GM03348 (cell line): Measurements from ENCODE around the gene SMIM14.
"Not testable (repeated sequence)": the region's sequence is repeated elsewhere in the genome, so short reads cannot be mapped to it uniquely, and the experiment has no call there.

Experiments
- DNase-seq: peaks from one replicate; pipeline ENCODE4 v3.0.0; 2012; ENCODE audit warnings: low spot score

SMIM14 gene

GRCh38 chr4:39642885-39643552 lies 4.4 kb upstream of the SMIM14 start:
- DNase-seq: no peak

GRCh38 chr4:39641451-39641850 lies 2.8 kb upstream of the SMIM14 start:
- DNase-seq: no peak

- peak; percentile 46 for DNase-seq
Observed at GRCh38 chr4:39637586-39638353, 895 bp downstream of the SMIM14 start.

- DNase-seq: no peak
Observed at GRCh38 chr4:39637221-39637585, 1.5 kb downstream of the SMIM14 start.

GRCh38 chr4:39636531-39637184 lies 2.0 kb downstream of the SMIM14 start:
- no peak for DNase-seq

- DNase-seq: no peak
Observed at GRCh38 chr4:39635023-39635422, 3.6 kb downstream of the SMIM14 start.

GRCh38 chr4:39631700-39632079 lies 7.0 kb downstream of the SMIM14 start:
- DNase-seq: no peak

- no peak for DNase-seq
Observed at GRCh38 chr4:39627413-39627812, 11.3 kb downstream of the SMIM14 start.

GRCh38 chr4:39626913-39627312 lies 11.8 kb downstream of the SMIM14 start:
- DNase-seq: no peak

GRCh38 chr4:39626261-39626660 lies 12.4 kb downstream of the SMIM14 start:
- DNase-seq: no peak

GRCh38 chr4:39621582-39621981 lies 17.1 kb downstream of the SMIM14 start:
- DNase-seq: peak; percentile 32

- DNase-seq: no peak
Observed at GRCh38 chr4:39620551-39621313, 17.9 kb downstream of the SMIM14 start.

- DNase-seq: no peak
Observed at GRCh38 chr4:39617534-39617933, 21.1 kb downstream of the SMIM14 start.

GRCh38 chr4:39616651-39617050 lies 22.0 kb downstream of the SMIM14 start:
- peak; percentile 34 for DNase-seq

- not testable (repeated sequence) for DNase-seq
Observed at GRCh38 chr4:39616112-39616511, 22.6 kb downstream of the SMIM14 start.

- DNase-seq: peak; percentile 50
Observed at GRCh38 chr4:39614487-39615162, 24.0 kb downstream of the SMIM14 start.

GRCh38 chr4:39613093-39613656 lies 25.5 kb downstream of the SMIM14 start:
- DNase-seq: peak; percentile 24

- DNase-seq: no peak
Observed at GRCh38 chr4:39609454-39609931, 29.2 kb downstream of the SMIM14 start.

- no peak for DNase-seq
Observed at GRCh38 chr4:39608451-39608850, 30.2 kb downstream of the SMIM14 start.

- DNase-seq: no peak
Observed at GRCh38 chr4:39606747-39607146, 31.9 kb downstream of the SMIM14 start.

GRCh38 chr4:39597695-39598381 lies 40.8 kb downstream of the SMIM14 start:
- no peak for DNase-seq
